GM21786 (cell line): Measurements from ENCODE around the gene CHURC1.
"Not testable (repeated sequence)": the region's sequence is repeated elsewhere in the genome, so short reads cannot be mapped to it uniquely, and the experiment has no call there.

Experiments used
- ATAC-seq: cut with Tn5 transposase; IDR thresholded peaks from one replicate; pipeline ENCODE4 v1.9.1; 2021; ENCODE audit not compliant: unreplicated experiment

Gene CHURC1

DNA sequence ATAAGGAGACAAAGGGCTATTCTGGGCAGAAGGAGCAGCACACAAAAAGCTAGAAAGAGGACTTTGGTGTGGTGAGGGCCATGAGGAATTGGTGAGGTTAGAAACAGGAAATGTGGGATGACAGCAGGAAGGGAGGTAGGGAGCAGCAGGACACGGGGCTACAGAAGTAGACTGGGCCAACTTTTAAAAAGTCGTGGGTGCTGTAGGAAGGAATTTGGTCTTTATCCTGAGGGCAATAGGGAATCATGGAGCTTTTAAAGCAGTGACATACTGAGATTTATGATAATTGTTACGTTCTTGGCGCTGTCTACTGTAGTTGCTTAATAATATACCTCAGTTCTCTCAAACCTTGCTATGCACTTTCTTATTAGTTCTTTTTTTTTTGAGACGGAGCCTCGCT is 8.2 kb upstream of the CHURC1 start:
- no peak for ATAC-seq

DNA sequence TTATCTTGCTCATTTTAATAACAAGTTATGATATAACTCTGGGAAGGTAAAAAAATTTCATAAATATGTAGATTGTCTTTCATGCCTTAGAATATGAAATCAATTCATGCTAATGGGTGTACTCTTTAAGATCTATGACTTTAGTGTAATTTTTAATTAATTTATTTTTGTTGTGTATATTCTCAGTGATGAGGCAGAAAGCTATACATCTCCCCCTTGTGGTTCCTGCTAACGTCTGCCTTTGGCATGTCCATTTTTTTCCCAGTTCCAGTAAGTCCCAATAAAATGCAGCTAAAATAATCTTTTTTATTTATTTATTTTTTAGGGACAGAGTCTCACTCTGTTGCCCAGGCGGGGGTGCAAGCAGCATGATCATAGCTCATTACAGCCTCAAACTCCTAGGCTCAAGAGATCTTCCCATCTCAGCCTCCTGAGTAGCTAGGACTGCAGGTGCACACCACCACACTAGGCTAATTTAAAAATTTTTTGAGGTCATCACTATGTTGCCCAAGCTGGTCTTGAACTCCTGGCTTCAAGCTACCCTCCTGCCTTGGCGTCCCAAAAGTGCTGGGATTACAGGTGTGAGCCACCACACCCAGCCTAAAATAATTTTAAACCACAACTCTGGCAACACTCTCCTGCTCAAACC is 3.3 kb upstream of the CHURC1 start:
- ATAC-seq: no peak

- ATAC-seq: no peak
Measured at GRCh38 chr14:64912261-64912660, 2.0 kb upstream of the CHURC1 start.

DNA sequence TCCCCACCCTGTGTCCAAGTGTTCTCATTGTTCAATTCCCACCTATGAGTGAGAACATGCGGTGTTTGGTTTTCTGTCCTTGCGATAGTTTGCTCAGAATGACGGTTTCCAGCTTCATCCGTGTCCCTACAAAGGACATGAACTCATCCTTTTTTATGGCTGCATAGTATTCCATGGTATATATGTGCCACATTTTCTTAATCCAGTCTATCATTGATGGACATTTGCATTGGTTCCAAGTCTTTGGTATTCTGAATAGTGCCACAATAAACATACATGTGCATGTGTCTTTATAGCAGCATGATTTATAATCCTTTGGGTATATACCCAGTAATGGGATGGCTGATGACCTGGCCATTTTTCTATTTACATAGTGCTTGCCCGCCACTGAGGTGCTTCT is 778 bp upstream of the CHURC1 start:
- not testable (repeated sequence) for ATAC-seq

DNA sequence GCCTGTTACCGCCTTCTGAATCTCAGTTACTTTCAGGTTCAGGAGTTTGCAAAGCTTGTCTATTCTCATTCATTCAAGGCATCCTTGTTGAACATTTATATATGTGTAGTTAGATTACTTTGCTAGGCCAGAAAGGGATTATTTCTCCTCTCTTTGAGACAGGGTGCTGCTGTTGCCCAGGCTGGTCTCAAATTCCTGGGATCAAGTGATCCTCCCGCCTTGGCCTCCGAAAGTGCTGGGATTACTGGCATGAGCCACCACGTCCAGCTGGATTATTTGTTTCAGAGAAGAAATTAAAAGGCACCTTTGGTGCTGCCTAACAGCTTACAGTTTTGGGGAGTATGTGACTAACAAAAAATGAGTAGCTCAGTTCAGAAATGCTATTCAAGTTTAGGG is 772 bp downstream of the CHURC1 start:
- no peak for ATAC-seq

DNA sequence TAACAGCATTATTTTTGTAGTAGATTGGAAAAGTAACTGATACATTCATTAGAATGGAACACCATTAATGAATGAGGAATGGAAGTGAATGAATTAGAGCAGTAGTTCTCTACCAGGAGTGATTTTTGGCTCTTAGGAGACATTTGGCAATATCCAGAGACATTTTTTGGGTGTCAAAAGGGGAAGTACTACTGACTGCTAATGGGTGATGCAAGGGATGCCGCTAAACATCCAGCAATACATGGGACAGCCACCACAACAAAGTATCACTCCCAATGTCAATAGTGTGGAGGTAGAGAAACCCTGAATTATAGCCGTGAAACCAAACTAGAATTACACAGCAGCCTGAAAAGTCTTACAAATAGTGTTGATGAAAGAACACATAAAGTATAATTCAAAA is 1.5 kb downstream of the CHURC1 start:
- no peak for ATAC-seq

- ATAC-seq: no peak
Measured at GRCh38 chr14:64918216-64918615, 4.0 kb downstream of the CHURC1 start.

- ATAC-seq: no peak
Measured at GRCh38 chr14:64919215-64919614, 5.0 kb downstream of the CHURC1 start.

GRCh38 chr14:64919618-64920017 is 5.4 kb downstream of the CHURC1 start:
- no peak for ATAC-seq

DNA sequence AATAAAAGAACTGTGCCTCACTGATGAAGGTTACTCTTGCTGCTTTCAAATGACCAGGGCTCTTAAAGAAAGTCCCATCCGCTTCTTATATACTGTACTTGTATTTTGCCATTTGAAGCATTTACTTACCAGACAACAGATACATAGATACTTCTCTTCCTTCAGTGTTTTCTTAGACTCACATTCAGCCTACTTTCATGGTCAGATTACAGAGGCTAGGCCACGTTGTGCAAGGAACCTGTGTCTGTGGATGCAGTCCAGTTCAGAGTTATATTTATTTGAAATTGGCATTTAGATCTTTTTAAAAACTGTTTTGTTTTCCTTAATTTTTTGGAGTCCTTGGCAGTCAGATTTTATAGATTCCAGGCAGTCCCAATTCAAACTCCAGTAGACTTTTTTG is 6.2 kb downstream of the CHURC1 start:
- no peak for ATAC-seq

- no peak for ATAC-seq
Measured at GRCh38 chr14:64923015-64923414, 8.8 kb downstream of the CHURC1 start.

DNA sequence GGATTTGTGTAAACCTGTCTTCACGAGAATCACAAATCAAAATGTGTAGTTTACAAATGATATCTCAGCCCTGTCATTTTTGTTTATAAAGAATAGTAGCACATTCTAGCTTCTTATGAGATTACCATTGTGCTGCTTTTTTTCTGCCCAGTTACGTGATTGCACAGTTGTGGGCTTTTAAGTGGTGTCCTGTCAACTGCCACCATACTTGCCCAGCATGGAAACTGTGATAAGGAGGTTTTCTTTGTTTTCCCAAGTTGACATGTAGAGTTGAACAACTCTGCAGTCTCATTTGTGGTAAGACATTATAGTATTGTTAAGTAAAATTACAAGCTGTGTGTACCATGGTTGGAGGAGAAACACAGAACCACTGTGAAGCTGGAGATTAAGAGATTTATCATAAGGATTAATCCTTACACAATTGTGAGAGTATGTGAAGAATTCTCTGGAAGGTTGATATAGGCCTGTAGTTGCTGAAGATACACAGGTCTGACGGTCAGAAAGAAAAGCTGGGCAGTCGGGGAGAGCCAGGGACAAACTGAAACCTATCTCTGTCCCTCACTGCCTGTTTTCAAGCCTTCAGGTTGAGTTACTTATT is 12.2 kb downstream of the CHURC1 start:
- ATAC-seq: no peak

DNA sequence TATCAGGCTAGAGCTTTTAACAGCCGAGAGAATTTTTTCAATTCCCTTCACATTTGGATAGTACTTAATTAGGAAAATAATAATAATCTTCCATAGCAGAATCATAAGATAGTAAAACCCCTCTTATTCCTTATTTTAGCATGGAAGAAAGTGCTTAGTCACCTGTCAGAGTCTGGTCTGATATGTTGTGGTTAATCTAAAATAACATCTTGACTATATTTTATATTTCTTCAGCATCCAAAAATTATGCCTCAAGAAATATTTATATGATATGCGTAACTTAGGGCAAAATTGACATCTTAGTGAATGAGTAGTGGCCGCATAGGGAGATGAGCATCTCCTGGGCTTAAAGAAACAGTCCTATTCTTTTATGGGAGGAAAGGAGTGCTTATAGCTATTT is 12.8 kb downstream of the CHURC1 start:
- ATAC-seq: no peak

GRCh38 chr14:64928239-64929013 is 14.2 kb downstream of the CHURC1 start:
- ATAC-seq: peak; percentile 92

DNA sequence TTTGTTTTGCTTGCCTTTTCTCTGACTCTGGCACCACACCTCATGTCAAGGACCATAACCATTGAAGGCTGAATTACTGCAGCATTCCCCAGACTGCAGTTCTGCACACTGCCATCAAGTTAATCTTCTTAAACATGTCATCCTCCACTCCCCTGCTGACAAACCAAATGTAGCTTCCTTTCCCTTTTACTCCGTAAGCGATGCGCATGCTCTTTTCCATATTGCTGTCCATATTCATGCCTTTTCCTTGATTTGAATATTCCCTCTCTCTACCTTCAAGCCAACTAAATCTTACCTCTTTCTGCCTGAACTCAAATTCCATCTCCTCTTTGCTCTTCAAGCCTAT is 14.7 kb downstream of the CHURC1 start:
- ATAC-seq: no peak

- ATAC-seq: no peak
Measured at GRCh38 chr14:64930085-64930843, 16.0 kb downstream of the CHURC1 start.

GRCh38 chr14:64931123-64931522 is 16.9 kb downstream of the CHURC1 start:
- no peak for ATAC-seq

DNA sequence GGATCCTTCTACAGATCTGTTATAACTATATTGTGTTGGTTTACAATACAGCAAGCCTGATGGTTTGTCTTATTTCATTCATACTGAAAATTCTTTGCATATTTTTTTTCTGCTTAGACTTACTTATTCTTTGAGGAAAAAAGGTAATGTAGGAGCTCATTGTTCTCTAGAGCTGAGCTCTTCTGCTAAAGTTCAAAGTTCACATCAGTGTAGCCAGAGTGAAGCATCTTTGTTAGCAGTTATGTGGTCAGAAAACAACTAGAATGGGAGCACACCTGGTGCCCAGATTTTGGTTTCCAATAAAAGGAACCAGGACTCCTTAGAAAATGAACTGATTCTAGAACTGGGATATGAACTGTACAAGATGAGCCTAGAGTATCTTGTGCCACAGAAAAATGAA is 18.0 kb downstream of the CHURC1 start:
- no peak for ATAC-seq

GRCh38 chr14:64934338-64934929 is 20.2 kb downstream of the CHURC1 start:
- no peak for ATAC-seq

DNA sequence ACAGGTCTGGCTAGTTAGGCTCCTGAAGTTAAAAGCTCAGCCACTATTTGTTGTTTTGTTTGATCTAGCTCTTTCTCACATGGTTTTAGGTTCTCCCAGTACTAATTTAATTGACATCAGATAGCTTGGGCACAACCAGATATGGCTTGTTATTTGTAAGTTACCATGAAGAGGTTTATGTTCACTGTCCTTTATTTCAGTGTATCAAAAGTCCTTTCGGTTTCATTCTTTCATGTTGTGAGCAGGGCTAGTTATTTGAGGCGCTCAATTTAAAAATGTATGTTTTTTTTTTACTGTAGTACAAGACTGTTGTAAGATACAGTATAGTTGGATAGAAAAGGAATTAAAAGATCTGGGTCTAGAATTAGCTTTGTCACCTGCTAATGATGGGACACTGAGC is 21.3 kb downstream of the CHURC1 start:
- ATAC-seq: no peak

- ATAC-seq: no peak
Measured at GRCh38 chr14:64937171-64937820, 23.0 kb downstream of the CHURC1 start.
